Kidney glomerular epithelial cell (primary cell): Measurements from ENCODE around the gene LRRC49.
"Not testable (repeated sequence)": the region's sequence is repeated elsewhere in the genome, so short reads cannot be mapped to it uniquely, and the experiment has no call there.

Source experiments
- DNase-seq: peaks from one replicate; lab custom pipeline; 2025; lab: John Stamatoyannopoulos, UW

The LRRC49 gene

DNA sequence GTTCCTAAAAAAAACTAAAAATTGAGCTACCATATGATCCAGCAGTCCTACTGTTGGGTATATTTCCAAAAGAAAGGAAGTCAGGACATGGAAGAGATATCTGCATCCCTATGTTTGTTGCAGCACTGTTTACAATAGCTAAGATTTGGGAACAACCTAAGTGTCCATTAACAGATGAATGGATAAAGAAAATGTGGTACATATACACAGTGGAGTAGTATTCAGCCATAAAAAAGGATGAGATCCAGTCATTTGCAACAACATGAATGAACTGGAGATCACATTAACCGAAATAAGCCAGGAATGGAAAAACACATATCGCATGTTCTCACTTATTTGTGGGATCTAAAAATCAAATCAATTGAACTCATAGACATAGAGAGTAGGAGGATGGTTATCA, 29.5 kb downstream of the LRRC49 start:
- no peak for DNase-seq

GRCh38 chr15:70923311-70924080, 30.9 kb downstream of the LRRC49 start:
- DNase-seq = no peak

DNA sequence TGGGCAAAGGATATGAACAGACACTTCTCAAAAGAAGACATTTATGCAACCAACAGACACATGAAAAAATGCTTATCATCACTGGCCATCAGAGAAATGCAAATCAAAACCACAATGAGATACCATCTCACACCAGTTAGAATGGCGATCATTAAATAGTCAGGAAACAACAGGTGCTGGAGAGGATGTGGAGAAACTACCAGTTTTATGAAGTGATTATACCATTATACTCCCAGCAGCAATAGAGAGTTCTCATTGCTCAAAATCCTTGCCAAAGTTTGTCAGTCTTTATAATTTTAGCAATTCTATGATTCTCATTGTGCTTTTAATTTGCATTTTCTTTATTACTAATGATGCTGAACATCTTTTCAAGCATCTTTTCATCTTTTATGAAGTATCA, 34.3 kb downstream of the LRRC49 start:
- not testable (repeated sequence) for DNase-seq

- no peak for DNase-seq
These were observed 39.2 kb downstream of the LRRC49 start for GRCh38 chr15:70931821-70932220.

GRCh38 chr15:70932397-70932796, 39.8 kb downstream of the LRRC49 start:
- no peak for DNase-seq

GRCh38 chr15:70933411-70933810, 40.8 kb downstream of the LRRC49 start:
- no peak for DNase-seq

DNA sequence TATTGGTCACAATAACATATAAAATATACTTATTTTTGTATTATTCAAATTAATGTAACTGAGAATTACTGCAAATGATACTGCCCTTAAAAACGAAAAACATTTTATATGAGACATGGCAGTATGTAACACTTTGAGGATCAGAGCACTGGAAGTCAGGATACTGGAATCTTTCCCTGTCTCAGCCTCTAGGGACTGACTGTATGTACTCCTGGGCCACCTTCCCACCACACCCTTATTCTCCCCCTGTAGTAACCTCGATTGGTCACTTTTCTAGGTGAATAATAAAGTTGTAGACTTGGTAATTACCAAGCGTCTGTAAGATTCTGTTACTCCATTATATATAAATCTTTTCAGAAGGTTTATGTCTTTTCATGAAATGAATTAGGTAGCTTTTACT, 43.0 kb downstream of the LRRC49 start:
- DNase-seq = no peak

DNA sequence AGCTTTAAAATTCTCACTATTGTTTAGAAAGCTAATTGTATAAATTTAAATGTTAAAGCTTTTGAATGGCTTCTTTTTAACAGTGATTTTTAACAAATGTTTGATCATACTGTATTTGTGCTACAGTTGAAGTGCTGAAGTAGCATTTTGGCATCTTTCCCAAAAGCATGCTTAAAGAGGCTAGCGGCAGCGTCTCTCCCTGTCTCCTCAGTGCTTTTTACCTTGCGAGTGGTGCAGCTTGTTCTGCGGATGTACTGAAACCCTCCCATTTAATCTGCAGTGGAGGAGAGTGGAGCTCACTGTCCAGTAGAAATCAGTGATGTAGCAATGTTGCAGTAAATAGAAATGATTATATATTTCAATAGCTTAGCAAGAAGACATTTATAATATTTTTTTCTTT, 43.7 kb downstream of the LRRC49 start:
- no peak for DNase-seq

GRCh38 chr15:70943285-70943684, 50.7 kb downstream of the LRRC49 start:
- not testable (repeated sequence) for DNase-seq

DNA sequence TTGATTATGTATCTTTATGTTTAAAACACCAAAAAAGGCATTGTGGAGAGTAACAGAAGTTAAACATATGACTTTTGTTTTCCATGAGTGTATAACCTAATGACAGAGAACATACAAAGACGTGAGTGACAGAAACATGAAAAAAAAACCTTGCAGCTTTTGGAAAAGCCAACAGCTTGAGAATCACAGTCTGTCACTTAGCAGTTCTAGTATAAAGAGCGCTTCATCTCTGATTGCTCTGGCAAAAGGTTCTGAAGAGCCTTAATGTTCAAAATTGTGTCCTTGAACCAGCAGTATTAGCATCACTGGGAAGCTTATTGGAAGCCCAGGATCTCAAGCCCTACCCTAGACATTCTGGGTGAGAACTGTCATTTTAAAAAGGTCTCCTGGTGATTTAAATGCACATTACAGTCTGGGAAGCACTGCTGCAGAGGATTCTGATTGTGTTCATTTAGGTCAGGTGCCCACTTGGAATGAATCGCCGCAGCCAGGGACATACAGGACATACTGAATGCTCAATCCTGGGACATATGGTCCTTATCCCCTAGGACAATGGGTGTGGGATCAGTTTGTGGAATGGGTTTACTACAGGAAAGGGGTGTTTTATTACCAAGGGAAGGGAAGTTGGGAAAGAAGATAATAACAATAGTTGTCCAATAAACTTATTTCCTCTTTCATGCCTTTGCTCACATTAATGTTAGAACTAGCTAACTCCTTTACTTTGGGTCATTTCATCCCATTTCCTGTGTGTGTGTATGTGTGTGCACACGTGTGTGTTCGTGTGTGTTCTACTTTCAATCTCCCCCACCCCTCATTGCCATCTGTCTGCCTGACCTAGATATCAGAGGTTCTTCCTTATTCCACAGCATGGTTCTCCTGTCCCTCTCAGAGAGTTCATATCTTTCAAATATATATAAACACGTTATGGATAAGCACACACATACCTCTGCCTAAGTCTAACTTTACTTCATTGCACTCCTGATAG, 55.0 kb downstream of the LRRC49 start:
- no peak for DNase-seq

- DNase-seq = no peak
These were observed 58.3 kb downstream of the LRRC49 start for GRCh38 chr15:70950953-70951352.

- no peak for DNase-seq
These were observed 61.5 kb downstream of the LRRC49 start for GRCh38 chr15:70954171-70954570.

DNA sequence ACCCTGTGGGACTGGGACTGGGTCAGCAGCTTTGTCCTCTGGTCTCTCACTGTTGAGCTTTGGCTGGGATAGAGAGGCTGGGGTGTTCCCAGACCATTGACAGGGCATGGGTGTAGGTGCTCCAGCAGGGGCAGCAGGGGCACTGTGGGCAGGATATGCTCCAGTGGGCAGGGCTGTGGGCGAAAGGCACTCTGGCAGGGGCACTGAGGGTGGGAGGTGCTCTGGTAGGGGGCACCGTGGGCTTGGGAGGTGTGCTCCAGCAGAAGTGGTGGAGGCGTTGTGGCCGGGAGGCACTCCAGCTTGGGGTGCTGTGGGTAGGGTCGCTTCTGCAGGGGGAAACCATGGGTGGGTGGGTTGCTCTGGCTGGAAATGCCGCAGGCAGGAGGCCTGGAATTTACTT, 62.1 kb downstream of the LRRC49 start:
- DNase-seq = no peak

- no peak for DNase-seq
These were observed 62.5 kb downstream of the LRRC49 start for GRCh38 chr15:70955151-70955550.

- DNase-seq = no peak
These were observed 63.8 kb downstream of the LRRC49 start for GRCh38 chr15:70956201-70956995.

- no peak for DNase-seq
These were observed 69.5 kb downstream of the LRRC49 start for GRCh38 chr15:70962084-70962483.

DNA sequence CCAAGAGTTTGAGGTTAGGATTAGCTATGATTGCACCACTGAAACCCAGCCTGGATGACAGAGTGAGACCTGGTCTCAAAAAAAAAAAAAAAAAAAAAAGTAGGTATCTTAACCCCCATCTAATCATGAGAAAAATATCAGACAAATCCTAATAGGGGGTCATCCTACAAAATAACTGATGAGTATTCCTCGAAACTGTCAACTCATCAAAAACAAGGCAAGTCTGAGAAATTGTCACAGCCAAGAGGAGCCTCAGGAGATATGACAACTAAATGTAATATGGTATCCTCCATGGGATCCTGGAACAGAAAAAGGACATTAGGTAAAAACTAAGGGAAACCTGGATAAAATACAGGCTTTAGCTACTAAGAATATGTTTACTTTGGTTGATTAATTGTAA, 70.6 kb downstream of the LRRC49 start:
- DNase-seq = no peak

DNA sequence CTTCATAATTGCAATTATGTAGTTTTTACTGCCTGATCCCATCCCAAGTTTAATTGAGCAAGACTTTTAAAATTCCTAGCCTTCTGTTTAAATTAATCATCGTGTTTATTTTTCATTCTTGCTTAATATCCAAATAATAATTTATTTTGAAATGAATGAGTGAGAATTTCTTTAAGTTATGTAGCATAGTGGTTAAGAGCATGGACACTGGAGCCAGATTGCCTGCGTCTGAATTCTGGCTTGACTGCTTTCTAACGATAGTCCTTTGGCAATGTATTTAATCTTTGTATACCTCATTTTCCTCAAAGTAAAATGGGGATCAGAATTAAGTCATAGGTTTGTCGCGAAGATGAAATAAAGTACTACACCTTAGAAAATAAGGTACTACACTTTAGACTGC, 71.4 kb downstream of the LRRC49 start:
- no peak for DNase-seq

DNA sequence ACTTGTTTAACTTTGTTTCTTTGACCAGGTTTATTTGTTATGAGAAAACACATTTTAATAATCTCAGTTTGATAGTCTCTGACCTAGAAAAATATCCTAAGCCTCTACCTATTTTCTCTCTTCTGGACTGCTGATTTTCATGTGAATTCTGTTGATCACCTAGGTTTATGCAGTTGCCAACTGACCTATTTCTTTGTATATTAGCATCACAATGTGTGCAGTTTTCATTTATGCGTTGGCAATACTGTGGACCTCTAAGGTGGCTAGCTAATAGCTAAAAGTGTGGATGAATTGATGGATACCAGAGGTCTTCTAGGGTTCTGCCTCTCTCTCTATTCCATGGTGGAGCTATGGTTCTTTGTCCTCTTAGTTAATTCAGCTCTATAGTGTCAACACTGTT, 72.1 kb downstream of the LRRC49 start:
- no peak for DNase-seq

DNA sequence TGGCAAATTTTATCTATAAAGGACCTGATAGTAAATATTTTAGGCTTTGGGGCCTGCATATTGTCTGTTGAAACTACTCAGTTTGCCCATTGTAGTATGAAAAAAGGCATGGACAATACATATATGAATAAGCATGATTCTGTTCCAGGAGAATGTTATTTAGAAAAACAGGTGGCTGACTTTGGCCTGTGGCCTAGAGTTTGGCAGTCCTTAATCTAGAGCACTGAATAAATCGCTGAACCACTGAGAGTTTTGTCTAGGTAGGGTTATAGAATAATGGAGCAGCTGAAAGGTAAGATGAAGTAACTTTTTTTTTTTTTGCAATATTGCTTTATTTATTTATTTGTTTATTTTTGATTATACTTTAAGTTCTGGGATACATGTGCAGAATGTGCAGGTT, 75.0 kb downstream of the LRRC49 start:
- no peak for DNase-seq

DNA sequence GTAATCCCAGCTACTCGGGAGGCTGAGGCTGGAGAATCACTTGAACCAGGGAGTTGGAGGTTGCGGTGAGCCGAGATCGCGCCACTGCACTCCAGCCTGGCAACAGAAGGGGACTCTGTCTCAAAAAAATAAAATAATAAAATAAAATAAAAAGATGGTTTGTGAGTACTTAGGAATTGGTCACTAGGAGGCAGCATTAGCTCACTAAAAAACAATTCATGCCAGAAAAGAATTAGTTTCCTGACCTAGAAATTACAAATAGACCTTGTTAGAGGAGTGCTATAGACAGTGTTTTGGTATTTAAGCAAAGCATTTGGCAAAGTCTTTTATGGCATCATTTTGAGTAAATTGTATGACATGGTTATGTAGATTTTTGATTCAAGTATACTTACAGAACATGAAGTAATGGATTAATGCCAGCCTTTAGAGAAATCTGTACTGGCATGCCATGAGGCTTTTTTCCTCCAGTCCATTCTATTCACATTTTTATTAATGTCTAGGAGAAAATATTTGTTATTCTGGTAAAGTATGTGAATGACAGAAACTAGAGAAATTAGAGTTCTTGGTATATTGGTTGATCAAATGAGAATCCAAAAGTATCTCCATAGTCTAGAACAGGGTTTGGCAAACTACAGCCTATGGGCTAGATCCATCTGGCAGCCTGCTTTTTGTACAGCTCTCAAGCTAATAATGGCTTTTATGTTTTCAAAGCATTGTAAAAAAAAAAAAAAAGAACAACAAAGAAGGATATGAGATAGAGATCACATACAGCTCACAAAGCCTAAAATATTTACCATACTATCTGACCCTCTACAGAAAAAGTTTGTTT, 81.6 kb downstream of the LRRC49 start:
- peak; percentile 30 for DNase-seq
